Skin of body (tissue), 2 donors: ENCODE measurements around the gene RBM7. TPM values are rescaled to one million over a fixed set of nuclear protein-coding genes. Genes with fewer than 3 reads are reported as not detected.

ENCODE experiments used
- DNase-seq: peaks from one replicate; lab custom pipeline; 2025; lab: John Stamatoyannopoulos, UW
- total RNA-seq: library from RNA; depleted of rRNA; stranded (reverse); fragments of >200 nt; gene quantifications from one replicate; pipeline ENCODE4 v1.2.3, GENCODE V29; 2014

Gene RBM7
- total RNA-seq, 1 donor from 2014 or later: 40.9 TPM

DNA sequence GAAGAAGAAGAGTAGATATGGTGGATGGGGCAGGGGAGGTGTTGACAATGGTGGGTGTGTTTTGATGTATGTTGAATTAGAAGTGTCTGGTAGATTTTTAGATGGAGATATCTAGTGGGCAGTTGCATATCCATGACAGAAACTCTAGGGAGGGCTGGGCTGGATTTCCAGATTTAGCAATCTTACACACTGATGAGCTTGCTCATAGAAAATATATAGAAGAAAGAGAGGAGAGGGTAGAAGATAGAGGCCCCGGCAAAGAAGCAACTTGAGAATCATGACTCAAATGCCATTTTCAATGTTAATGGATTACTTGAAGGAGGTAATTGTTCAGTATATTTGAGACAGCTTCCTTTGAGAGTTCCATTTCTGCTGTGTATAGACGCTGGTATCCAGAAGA, 47.0 kb downstream of the RBM7 start:
- no peak for DNase-seq

GRCh38 chr11:114447892-114448291, 47.4 kb downstream of the RBM7 start:
- no peak for DNase-seq

DNA sequence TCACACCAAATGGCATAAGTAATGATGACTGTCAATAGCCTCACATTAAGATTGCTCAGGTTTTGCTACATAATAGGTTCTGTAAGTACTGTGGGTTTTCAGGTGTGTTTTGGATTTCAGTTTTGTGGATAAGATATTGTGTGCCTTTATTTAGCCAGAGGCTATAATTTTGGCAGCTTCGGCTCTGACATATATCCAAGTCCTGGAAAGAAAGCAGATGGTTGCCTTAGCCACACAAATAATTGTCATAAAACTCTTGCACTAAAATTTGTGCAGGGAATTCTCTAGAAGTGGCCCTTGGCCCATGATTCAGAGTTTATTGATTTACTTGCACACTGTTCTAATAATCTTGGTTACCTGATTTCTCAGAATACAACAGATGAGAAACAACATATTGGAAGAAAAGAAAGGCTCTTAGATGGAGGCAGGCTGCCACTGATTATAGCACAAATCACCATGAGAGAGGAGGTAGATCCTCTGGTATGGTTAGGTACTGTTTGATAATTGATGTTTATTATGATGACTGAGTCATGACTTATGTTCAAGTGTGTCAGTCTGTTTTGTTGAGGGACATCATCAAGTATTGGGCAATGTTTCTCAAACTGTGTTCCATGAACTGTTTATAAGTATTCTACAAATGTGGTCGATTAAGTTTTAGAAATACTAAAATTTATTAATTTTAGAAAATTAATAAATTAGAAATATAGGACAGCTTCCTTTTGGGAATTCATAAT, 48.5 kb downstream of the RBM7 start:
- DNase-seq: no peak

DNA sequence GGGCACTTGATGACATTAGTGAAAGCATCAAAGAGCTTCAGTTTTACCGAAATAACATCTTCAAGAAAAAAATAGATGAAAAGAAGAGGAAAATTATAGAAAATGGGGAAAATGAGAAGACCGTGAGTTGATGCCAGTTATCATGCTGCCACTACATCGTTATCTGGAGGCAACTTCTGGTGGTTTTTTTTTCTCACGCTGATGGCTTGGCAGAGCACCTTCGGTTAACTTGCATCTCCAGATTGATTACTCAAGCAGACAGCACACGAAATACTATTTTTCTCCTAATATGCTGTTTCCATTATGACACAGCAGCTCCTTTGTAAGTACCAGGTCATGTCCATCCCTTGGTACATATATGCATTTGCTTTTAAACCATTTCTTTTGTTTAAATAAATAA, 49.4 kb downstream of the RBM7 start:
- DNase-seq: no peak

GRCh38 chr11:114452399-114452798, 51.9 kb downstream of the RBM7 start:
- DNase-seq: no peak

Other genes starting within 250 kb of the RBM7 start
- 26.7 TPM for gene NNMT, start 104.3 kb upstream of the RBM7 start, total RNA-seq
- 4.5 TPM for gene C11orf71, start 155 bp upstream of the RBM7 start, total RNA-seq
- 78.6 TPM for gene REXO2, start 38.8 kb downstream of the RBM7 start, total RNA-seq
- not detected for gene NXPE1, start 159.2 kb downstream of the RBM7 start, total RNA-seq
- gene NXPE4, start 195.1 kb downstream of the RBM7 start, total RNA-seq: not detected